ENCODE measurements around the gene MRPL34.
"Not testable (repeated sequence)": the region's sequence is repeated elsewhere in the genome, so short reads cannot be mapped to it uniquely, and the experiment has no call there.

Gene MRPL34

GRCh38 chr19:17305517-17306284 lies at the start of gene MRPL34:
MRPL34 (plus strand) TSS chr19:17305872; CDS start chr19:17305893, 21 bp downstream.
- peak; percentile 87 for DNase-seq (ENCODE audit: low read depth)

DNA sequence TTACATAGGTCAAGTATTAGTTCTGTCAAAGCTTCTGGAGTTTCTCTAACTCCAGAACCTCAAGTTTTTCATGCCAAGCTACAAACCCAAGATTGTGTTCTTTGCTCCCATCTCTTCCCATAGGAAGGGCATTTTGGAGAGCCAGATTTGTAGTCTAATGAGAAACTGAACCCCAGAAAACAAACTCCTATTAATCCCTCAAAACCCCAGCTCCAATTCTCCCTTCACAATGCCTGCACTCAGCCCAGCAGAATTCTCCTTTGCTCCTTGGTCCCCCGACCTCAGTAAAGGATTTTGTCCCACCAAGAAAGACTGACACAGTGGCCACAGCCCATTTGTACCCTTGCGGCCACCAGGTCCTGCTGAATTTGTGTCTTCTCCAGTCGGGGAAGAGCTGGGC lies 49.5 kb upstream of the MRPL34 start:
- DNase-seq (ENCODE audit: low read depth), result no peak

DNA sequence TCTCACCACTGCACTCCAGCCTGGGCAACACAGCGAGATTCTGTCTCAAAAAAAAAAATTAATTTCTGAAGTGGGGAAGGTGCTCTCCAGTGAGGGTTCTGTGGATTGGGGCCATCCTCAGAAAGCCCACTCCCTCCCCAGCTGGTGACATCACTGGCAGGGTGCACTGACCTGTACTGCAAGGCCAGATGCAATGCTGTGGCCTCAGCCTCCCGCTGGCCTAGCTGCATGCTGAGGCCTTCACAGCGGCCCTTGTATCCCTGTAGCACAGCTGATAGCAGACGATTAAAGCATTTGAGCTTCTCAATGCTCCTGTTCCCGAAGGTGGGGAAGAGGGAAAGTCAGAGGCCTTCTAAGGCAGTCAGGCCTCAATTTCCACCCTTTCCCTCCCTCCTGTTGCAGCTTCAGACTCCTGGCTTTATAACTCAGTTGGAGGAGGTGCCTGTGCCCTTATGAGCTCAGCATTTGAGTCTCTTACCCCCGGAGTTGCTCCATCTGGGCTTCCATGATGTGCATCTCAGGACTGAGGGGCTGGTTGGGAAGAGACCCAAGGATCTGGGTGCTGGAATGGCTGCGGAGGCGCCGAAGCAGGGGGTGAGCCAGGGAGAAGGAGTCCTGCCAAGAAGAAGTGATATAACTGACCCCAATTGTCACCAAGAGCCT lies 46.4 kb upstream of the MRPL34 start:
- no peak for DNase-seq (ENCODE audit: low read depth)

DNA sequence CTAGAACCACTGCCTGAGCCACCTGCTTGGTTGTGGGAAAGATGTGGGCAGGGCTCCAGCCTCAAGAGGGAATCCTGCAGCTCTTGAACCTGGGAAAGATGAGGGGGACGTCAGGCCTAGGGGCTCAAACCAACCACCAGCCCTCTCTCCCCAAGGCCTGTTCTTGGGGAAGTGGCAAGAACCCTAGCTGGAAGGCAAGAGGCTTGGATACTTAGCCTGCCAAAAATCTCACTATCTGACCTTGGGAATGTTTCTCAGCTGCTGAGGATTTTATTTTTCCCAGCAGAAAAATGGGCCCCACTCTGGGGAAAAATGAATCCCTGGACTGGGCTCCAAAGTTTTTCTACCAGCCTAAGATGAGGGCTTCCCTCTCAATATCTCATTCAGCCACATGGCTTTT lies 45.7 kb upstream of the MRPL34 start:
- no peak for DNase-seq (ENCODE audit: low read depth)

DNA sequence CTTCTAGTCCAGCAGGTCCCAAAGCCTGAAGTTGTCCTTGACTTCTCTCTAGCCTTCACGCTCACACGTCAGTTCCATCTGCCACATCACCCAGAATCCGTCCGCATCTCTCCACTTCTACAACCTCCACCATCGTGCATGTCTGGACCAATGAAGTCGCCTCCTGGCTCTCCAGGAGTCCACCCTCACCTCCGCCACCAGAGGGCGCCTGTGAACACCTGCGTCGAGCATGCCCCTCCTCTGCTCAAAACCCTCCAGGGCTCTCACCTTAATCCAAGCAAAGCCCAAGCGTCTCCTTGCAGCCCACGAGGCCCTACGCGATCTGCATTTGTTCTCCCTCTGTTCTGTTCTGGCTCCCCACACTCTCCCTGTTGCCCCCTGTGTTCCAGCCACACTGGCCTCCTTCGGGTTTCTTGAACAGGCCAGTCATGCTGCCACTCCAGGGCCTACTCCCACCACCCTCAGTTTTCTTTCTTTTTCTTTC lies 44.8 kb upstream of the MRPL34 start:
- DNase-seq (ENCODE audit: low read depth), result peak; percentile 83

DNA sequence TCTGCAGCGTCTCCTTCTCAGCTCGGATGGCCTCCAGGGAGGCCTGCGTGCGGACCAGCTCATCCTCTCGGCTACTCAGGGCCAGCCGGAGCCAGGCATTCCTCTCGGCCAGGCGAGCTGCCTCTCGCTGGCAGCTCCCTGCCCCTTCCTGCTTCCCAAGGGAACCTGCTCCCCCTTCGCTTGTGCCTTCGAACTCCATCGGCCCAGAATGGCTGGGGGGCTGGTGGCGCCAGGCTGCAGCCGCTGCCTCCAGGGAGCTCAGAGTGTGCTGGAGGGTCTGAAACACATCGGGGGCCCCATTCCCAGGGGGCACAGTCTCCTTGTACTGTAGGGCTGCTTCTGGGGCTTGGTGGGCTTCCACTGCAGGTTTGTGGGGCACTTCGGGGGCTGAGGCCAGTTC lies 43.1 kb upstream of the MRPL34 start:
- DNase-seq (ENCODE audit: low read depth), result no peak

DNA sequence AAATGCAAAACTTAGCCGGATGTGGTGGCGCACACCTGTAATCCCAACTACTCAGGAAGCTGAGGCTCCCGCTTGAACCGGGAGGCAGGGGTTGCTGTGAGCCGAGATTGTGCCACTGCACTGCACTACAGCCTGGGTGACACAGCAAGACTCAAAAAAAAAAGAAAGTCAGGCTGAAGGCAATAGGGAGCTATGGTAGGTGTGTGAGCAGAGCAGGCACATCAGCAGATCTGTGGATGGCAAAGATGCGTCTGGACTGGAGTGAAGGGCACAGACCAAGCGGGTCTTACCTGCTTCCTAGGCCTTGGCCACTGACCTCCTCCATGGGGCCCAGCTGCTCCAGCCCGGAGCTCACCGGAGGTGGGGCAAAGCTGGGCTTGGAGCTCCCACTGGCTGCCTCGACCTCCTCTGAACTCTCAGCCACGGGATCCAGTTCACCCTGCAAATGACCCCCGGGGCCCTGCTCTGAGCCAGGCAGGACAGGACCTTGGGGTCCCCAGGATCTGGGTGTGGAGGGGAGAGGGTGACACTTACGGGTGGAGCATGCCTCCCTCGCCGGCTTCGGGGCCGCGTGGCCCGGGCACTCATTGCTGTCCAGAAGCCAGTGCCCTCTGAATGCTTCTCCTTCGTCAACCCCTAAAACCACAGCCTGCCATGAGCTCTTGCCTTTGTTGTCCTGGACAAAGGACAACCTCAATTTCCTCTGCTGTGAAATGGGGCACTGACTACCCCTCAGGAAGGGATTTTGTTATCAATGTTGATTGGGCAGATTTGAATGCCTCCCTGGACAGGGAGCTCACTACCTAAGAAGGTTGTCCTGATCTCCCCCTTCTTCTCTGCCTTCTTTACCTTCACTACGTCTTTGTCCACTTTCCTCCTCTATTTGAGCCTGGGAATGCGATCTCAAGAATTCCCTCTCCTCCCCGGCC lies 41.7 kb upstream of the MRPL34 start:
- DNase-seq (ENCODE audit: low read depth), result no peak

DNA sequence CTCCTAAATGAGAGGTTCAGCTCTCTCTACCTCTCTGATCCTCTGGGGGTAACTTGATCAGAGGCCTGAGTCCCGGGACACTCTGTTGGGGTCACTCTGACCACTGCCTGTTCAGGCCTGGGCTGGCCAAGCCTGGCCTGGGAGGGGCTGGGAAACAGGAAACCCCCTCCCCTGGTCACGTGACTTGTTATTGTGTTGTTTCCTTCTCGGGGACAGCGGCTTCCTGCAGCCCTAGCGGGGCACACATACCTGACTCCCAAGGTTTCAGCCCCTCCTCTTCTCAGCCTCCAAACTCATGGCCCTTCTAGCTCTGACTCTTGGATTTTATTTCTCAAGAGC lies 41.1 kb upstream of the MRPL34 start, which contains the start of gene USHBP1:
Gene USHBP1 (minus strand): TSS at position 105 of the 339 bp plus-strand sequence. CDS start 446 bp downstream, outside the sequence.
- no peak for DNase-seq (ENCODE audit: low read depth)

GRCh38 chr19:17266026-17266425 lies 39.6 kb upstream of the MRPL34 start:
- DNase-seq (ENCODE audit: low read depth), result no peak

DNA sequence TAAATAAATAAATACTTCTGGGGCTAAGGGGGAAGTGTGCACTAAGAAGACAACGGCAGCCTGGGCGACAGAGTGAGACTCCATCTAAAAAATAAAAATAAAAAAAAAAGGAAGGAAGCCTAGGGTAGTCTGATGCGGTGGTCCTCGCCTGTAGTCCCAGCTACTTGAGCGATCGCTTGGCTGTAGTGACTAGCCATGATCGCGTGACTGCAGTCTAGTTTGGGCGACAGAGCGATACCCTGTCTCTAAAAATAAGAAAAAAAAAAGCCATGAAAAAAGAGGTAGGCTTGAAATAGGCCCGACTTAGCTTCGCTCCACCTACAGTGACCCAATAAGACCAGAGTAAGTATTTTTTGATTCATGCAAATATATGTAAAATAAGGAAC lies 39.1 kb upstream of the MRPL34 start:
- DNase-seq (ENCODE audit: low read depth), result no peak

- DNase-seq (ENCODE audit: low read depth), result peak; percentile 93
Observed at GRCh38 chr19:17266975-17267788, 38.5 kb upstream of the MRPL34 start, which contains the start of gene BABAM1. BABAM1 (plus strand) TSS chr19:17267443; CDS start chr19:17268807, 1,364 bp downstream.

DNA sequence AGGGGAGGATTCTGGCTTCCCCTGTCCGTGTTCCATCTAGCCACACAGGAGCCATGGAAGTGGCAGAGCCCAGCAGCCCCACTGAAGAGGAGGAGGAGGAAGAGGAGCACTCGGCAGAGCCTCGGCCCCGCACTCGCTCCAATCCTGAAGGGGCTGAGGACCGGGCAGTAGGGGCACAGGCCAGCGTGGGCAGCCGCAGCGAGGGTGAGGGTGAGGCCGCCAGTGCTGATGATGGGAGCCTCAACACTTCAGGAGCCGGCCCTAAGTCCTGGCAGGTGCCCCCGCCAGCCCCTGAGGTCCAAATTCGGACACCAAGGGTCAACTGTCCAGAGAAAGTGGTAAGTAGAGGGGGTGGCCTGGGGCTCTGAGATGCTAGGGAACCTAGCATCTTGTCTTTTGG lies 36.9 kb upstream of the MRPL34 start:
- no peak for DNase-seq (ENCODE audit: low read depth)

DNA sequence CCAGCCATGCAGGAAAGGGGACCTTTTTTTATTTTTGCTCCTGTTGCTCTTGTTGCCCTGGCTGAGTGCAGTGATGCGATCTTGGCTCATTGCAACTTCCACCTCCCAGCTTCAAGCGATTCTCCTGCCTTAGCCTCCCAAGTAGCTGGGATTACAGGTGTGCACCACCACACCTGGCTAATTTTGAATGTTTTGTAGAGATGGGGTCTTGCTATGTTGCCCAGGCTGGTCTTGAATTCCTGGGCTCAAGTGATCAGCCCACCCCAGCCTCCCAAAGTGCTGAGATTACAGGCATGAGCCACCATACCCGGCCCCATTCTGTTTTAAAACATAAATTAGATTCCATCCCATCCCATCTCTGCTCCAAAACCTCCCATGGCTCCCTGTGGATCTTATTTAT lies 30.8 kb upstream of the MRPL34 start:
- not testable (repeated sequence) for DNase-seq (ENCODE audit: low read depth)

GRCh38 chr19:17275441-17276175 lies 30.1 kb upstream of the MRPL34 start:
- DNase-seq (ENCODE audit: low read depth), result no peak

GRCh38 chr19:17279436-17279835 lies 26.2 kb upstream of the MRPL34 start:
- no peak for DNase-seq (ENCODE audit: low read depth)

GRCh38 chr19:17281391-17282304 lies 24.0 kb upstream of the MRPL34 start, which contains the start of gene ANKLE1:
ANKLE1 (plus strand) TSS chr19:17281901; CDS start chr19:17281921, 20 bp downstream.
- DNase-seq (ENCODE audit: low read depth), result no peak

DNA sequence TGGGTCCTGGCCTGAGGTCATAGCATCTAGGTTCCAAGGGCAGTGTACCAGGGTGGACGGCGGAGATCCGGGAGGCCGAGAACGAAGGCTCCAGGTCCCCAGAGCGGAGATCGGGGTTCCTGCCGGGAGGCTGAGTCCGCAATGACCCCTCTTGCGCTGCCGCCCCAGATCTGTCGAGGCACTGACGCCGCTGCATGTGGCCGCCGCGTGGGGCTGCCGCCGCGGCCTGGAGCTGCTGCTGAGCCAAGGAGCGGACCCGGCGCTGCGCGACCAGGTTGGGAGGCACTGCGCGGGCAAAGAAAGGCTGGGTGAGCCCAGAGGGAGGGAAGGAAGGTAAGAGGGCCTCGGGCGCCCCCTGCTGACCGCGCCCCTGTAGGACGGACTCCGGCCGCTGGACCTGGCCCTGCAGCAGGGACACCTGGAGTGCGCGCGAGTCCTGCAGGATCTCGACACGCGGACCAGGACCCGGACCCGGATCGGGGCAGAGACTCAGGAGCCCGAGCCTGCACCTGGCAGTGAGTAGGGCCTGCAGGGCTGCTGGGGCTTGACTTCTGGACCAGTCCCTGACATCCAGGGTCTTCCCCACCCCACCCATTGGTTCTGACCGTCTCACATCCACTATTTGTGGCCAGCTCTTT lies 23.1 kb upstream of the MRPL34 start:
- DNase-seq (ENCODE audit: low read depth), result peak; percentile 71

GRCh38 chr19:17283504-17283996 lies 22.1 kb upstream of the MRPL34 start:
- no peak for DNase-seq (ENCODE audit: low read depth)

All from activated gamma-delta T cell treated with anti-CD3 and anti-CD28 coated beads, Interleukin-2, amount 50 U/mL, for 16 hours (primary cell).